PFSK-1 (cell line): ENCODE results near the gene CYP2A13.

Experiments
- POLR2AphosphoS5 ChIP-seq: IDR thresholded peaks from 2 replicates; pipeline ENCODE4 v1.6.1; 2012; ENCODE audit warnings: low read depth, mild to moderate bottlenecking, control low read depth, low read length, moderate library complexity
- TAF1 ChIP-seq: IDR thresholded peaks from 2 replicates; pipeline ENCODE4 v1.6.1; 2012; ENCODE audit warnings: low read length, control low read depth, borderline replicate concordance; ENCODE audit not compliant: insufficient read depth

DNA sequence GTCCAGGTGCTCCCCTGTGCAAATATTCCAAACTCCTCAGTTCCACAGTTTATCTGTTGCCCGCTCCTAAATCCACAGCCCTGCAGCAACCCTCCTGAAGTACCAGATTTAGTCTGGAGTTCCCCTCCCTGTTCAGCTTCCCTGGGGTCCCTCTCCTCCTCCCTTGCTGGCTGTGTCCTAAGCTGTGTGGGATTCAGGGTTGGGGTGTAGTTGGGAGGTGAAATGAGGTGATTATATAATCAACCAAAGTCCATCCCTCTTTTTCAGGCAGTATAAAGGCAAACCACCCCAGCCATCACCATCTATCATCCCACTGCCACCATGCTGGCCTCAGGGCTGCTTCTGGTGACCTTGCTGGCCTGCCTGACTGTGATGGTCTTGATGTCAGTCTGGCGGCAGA, at the start of gene CYP2A13:
- TF ChIP-seq POLR2AphosphoS5 (no peak), TAF1 (no peak)
